NT2/D1 (cell line): ENCODE results near the gene SNED1.

Source experiments
- DNase-seq: peaks from one replicate; pipeline ENCODE4 v3.0.0-alpha.2; 2011; ENCODE audit warnings: low read depth, low spot score
- H3K27me3 ChIP-seq: 2 replicates; pipeline ENCODE4 v1.6.0; 2011; ENCODE audit warnings: mild to moderate bottlenecking; ENCODE audit not compliant: insufficient read length, insufficient read depth
- H3K36me3 ChIP-seq: 2 replicates; pipeline ENCODE4 v1.6.1; 2011; ENCODE audit warnings: mild to moderate bottlenecking, low read length, mixed read lengths; ENCODE audit not compliant: insufficient read depth, insufficient read length
- H3K4me1 ChIP-seq: 2 replicates; pipeline ENCODE4 v1.5.1; 2011; ENCODE audit not compliant: insufficient read depth, insufficient read length
- H3K4me3 ChIP-seq: 2 replicates; pipeline ENCODE4 v1.5.1; 2011; ENCODE audit warnings: low read depth; ENCODE audit not compliant: insufficient read length
- H3K9ac ChIP-seq: 2 replicates; pipeline ENCODE4 v1.6.0; 2011; ENCODE audit warnings: low read depth; ENCODE audit not compliant: insufficient read length
- H3K9me3 ChIP-seq: 2 replicates; pipeline ENCODE4 v1.5.1; 2011; ENCODE audit warnings: mild to moderate bottlenecking, low read length; ENCODE audit not compliant: insufficient read depth
- SUZ12 ChIP-seq: IDR thresholded peaks from 2 replicates; pipeline ENCODE4 v1.6.1; 2011; ENCODE audit not compliant: insufficient read length, insufficient read depth; ENCODE audit errors: extremely low read depth
- YY1 ChIP-seq: IDR thresholded peaks from 2 replicates; pipeline ENCODE4 v1.6.1; 2011; ENCODE audit not compliant: insufficient read length, insufficient read depth
- ZNF274 ChIP-seq: IDR thresholded peaks from 2 replicates; pipeline ENCODE4 v1.6.1; 2011; ENCODE audit warnings: mild to moderate bottlenecking, low read depth, low read length

The SNED1 gene

GRCh38 chr2:240961910-240962299 lies 36.5 kb upstream of the SNED1 start:
- Histone ChIP-seq H3K9ac (peak overlapping the region; percentile 74), H3K9me3 (no peaks in the 10 kb centered on the region), H3K4me3 (no peak overlapping the region), H3K4me1 (peaks cover 37% of the 10 kb centered on the region), H3K36me3 (no peaks in the 10 kb centered on the region), H3K27me3 (peaks cover 3% of the 10 kb centered on the region)
- DNase-seq, result no peak
- TF ChIP-seq ZNF274 (no peak), SUZ12 (no peak), YY1 (no peak)

GRCh38 chr2:240962300-240963064 lies 35.9 kb upstream of the SNED1 start:
- TF ChIP-seq YY1, result no peak
- TF ChIP-seq SUZ12, result no peak
- TF ChIP-seq ZNF274, result no peak
- Histone ChIP-seq H3K4me1 (peaks cover 42% of the 10 kb centered on the region), H3K9ac (peak overlapping the region; percentile 62), H3K4me3 (no peak overlapping the region), H3K36me3 (no peaks in the 10 kb centered on the region), H3K27me3 (peaks cover 3% of the 10 kb centered on the region), H3K9me3 (no peaks in the 10 kb centered on the region)
- DNase-seq, result peak; percentile 76

- Histone ChIP-seq H3K9ac (peak overlapping the region; percentile 62), H3K4me3 (no peak overlapping the region), H3K27me3 (peaks cover 3% of the 10 kb centered on the region), H3K36me3 (no peaks in the 10 kb centered on the region), H3K4me1 (peaks cover 42% of the 10 kb centered on the region), H3K9me3 (no peaks in the 10 kb centered on the region)
- no peak for DNase-seq
- TF ChIP-seq SUZ12 (no peak), ZNF274 (no peak), YY1 (no peak)
These were observed 35.2 kb upstream of the SNED1 start for GRCh38 chr2:240963065-240963867.

GRCh38 chr2:240963868-240964703 lies 34.3 kb upstream of the SNED1 start:
- no peak for DNase-seq
- Histone ChIP-seq H3K9ac (no peak overlapping the region), H3K4me3 (no peak overlapping the region), H3K9me3 (no peaks in the 10 kb centered on the region), H3K4me1 (peaks cover 45% of the 10 kb centered on the region), H3K27me3 (peaks cover 3% of the 10 kb centered on the region), H3K36me3 (no peaks in the 10 kb centered on the region)
- TF ChIP-seq YY1, result no peak
- no peak for TF ChIP-seq ZNF274
- TF ChIP-seq SUZ12, result no peak

GRCh38 chr2:240964704-240965295 lies 33.6 kb upstream of the SNED1 start:
- TF ChIP-seq SUZ12, result no peak
- TF ChIP-seq YY1, result no peak
- TF ChIP-seq ZNF274, result no peak
- no peak overlapping the region for H3K4me3 ChIP-seq
- H3K9me3 ChIP-seq, result no peaks in the 10 kb centered on the region
- H3K36me3 ChIP-seq, result no peaks in the 10 kb centered on the region
- peaks cover 40% of the 10 kb centered on the region for H3K4me1 ChIP-seq
- DNase-seq, result no peak
- H3K27me3 ChIP-seq, result no peaks in the 10 kb centered on the region
- no peak overlapping the region for H3K9ac ChIP-seq

- Histone ChIP-seq H3K4me1 (peaks cover 34% of the 10 kb centered on the region), H3K9me3 (peaks cover 4% of the 10 kb centered on the region; the same call in 1 of the 2 replicates), H3K9ac (peak overlapping the region; percentile 24), H3K36me3 (no peaks in the 10 kb centered on the region), H3K4me3 (no peak overlapping the region), H3K27me3 (no peaks in the 10 kb centered on the region)
- no peak for DNase-seq
- no peak for TF ChIP-seq SUZ12
- no peak for TF ChIP-seq ZNF274
- TF ChIP-seq YY1, result no peak
These were observed 33.0 kb upstream of the SNED1 start for GRCh38 chr2:240965296-240965904.
